GM12872 (cell line): ENCODE results near the gene LIPK.

Experiments used
- TF ChIP-seq, protein P1 (sequence below): IDR thresholded peaks from 3 replicates; pipeline ENCODE4 v1.5.1; 2011; ENCODE audit warnings: low read depth, mild to moderate bottlenecking, low read length, moderate library complexity; ENCODE audit not compliant: insufficient read depth

LIPK gene

DNA sequence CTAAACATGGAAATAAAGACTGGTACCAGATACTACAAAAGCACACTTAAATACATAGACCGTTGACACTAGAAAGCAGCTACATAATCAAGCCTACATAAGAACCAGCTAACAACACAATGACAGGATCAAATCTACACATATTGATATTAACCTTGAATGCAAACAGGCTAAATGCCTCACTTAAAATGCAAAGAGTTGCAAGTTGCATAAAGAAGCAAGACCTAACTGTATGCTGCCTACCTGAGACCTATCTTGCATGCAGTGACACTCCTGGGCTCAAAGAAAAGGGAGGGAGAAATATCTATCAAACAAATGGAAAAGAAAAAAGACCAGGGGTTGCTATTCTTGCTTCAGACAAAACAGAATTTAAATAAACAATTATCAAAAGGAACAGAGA lies 39.6 kb downstream of the LIPK start:
- TF ChIP-seq, protein P1, sequence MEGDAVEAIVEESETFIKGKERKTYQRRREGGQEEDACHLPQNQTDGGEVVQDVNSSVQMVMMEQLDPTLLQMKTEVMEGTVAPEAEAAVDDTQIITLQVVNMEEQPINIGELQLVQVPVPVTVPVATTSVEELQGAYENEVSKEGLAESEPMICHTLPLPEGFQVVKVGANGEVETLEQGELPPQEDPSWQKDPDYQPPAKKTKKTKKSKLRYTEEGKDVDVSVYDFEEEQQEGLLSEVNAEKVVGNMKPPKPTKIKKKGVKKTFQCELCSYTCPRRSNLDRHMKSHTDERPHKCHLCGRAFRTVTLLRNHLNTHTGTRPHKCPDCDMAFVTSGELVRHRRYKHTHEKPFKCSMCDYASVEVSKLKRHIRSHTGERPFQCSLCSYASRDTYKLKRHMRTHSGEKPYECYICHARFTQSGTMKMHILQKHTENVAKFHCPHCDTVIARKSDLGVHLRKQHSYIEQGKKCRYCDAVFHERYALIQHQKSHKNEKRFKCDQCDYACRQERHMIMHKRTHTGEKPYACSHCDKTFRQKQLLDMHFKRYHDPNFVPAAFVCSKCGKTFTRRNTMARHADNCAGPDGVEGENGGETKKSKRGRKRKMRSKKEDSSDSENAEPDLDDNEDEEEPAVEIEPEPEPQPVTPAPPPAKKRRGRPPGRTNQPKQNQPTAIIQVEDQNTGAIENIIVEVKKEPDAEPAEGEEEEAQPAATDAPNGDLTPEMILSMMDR = no peak

DNA sequence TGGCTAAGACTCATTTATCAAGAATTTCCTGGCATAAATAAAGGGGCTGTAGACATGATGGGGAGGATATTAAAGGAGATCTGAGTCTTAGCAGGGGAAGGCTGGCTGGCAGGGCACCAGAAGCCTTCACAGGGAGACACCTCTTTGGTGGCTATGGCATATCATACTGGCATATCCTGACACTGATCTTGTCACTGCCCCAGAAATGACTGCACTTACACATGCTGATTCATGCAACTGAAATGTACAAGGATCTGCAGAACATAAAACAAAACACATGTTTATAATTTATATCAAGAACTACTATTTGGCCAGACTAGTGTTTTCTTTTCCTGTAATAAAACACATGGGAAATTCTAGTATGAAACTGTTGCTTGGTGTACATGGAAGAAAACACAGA lies 48.2 kb downstream of the LIPK start:
- TF ChIP-seq, protein P1 = no peak

DNA sequence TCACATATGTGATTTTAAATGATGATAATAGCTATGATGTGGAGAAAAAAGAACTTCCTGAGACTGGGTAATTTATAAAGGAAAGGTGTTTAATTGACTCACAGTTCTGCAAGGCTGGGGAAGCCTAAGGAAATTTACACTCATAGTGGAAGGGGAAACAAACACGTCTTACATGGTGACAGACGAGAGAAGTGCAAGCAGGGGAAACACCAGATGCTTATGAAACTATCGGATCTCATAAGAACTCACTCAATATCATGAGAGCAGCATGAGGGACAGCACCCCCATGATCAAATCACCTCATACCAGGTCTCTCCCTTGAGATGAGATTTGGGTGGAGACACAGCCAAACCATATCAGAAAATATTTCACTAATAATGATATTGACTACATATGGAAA lies 49.7 kb downstream of the LIPK start:
- TF ChIP-seq, protein P1 = no peak

DNA sequence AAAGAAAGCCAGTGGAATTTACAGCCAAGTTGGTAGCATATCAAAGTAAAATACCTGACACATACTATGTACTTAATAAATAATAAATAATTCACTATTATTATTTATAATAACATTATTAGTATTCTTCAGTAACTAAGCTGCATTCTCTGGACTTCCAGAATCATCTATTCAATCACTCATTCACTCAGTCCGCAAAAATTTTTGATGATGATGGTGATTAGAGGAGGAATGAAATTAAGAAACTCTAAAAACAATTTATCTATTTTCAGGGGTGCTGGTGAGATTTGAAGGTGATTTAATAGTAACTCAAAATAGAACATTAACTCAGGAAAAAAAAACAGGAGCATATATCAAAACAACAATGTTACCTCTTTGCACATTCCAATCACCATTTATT lies 50.6 kb downstream of the LIPK start:
- TF ChIP-seq, protein P1 = no peak

DNA sequence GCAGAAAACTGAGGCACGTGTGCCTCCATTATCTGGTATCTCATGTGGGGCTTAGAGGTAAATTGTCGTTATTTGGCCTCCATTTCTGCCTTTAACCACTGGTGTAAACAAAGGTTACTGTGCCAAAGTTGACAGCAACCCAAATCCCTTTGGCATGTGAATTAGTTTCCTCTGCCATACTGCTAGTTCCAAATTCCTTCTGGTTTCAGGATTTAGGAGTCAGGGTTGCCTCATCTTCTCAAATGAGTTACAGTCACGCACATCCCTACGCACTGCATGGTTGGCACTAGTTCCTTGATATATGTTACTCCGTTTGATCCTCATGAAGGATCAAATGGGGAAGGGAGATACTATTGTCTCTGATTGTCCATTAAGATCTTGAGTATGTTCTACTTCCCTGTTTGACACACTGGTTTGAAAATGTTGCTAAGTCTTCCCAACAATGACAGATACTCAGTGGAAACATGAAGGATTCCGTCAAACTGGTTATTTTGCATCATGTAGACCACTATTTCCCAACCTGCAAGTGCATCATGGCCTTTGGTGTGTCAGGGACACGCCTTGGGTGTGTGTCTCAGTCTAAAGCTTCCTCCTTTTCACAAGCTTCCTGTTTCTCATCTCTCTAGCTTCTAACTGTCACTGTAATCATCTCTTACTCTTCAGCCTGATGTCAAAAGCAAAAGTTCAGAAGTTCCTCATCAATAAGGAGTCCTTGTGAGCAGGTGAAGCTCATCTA lies 53.5 kb downstream of the LIPK start, which contains the start of gene LIPN:
LIPN (plus strand) TSS at position 655 of the 736 bp plus-strand sequence. CDS start 1,386 bp downstream, outside the sequence.
- TF ChIP-seq, protein P1 = no peak

DNA sequence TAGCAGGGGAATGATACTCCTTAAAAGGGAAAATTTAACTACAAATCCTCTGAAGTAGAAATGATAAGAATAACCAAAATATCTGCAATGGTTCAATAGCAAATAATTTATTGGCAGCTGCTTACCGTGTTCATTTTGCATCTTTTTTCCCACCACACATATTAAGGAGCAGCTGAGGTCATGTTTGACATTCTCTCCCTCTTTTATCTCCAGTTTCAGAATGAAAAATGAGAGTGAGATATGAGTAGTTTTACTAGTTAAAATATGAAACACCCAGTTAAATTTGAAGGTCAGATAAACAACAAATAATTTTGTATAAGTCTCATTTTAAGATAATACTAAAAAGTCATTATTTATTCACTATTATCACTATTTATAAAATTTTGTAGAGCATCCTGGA lies 56.9 kb downstream of the LIPK start:
- TF ChIP-seq, protein P1 = no peak

DNA sequence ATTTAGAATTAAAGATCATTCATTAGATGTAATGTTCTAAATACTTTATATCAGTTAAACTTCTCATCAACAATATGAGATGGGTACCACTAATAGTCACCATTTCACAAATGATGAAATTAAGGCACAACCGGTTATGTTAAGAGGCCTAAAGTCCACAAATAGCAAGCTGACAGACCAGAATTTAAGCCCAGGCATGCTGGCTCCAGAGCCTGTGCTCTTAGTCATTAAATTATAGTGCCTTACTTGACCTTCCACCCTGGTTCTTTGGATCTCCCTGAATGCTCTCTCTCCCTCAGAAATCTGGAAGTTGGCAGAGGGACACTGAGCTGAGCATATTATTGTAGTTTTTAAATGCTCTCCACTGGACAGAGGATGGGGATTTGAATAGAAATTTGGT lies 57.4 kb downstream of the LIPK start:
- TF ChIP-seq, protein P1 = no peak
